GM21529 (cell line): Measurements from ENCODE around the gene BCAS1.

Experiments used
- ATAC-seq: cut with Tn5 transposase; IDR thresholded peaks from one replicate; pipeline ENCODE4 v1.9.1; 2021; ENCODE audit not compliant: unreplicated experiment

Gene BCAS1

DNA sequence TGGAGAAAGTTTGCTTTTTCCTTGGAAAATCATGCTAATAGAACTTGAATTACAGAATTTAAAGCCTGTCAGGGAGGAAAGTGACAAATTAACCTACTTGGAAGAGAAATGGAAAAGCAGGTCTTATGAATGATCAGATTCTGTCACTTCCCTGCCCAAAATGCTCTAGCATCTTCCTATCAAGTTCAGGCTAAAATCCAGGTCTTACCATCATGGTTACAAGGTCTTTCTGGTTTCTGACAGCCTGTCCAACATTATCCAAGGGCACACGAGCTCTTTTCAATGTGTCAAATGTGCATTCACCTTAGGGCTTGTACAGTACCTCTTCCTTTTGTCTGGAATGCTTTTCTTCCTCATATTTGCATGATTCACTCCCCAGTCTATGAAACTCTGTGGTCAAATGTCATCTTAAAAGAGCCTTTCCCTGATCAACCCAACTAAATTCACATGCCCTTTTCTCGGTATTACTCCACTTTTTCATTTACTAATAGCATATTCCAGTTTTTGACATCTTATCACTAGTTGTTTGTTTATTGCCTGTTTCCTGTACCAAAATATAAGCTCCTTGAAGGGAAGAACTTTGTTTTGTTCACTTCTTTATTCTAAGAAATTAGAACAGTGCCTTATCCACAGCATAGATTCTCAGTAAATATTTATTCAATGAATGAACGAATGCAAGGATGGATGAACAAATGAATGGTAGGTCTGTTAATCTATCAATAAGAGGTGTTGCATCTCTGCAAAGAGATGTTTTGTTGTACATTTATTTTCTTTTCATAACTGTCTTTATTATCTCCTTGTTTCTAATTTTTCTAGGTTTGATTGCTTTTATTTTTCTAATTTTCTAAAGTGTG lies 139.5 kb downstream of the BCAS1 start:
- ATAC-seq = no peak

DNA sequence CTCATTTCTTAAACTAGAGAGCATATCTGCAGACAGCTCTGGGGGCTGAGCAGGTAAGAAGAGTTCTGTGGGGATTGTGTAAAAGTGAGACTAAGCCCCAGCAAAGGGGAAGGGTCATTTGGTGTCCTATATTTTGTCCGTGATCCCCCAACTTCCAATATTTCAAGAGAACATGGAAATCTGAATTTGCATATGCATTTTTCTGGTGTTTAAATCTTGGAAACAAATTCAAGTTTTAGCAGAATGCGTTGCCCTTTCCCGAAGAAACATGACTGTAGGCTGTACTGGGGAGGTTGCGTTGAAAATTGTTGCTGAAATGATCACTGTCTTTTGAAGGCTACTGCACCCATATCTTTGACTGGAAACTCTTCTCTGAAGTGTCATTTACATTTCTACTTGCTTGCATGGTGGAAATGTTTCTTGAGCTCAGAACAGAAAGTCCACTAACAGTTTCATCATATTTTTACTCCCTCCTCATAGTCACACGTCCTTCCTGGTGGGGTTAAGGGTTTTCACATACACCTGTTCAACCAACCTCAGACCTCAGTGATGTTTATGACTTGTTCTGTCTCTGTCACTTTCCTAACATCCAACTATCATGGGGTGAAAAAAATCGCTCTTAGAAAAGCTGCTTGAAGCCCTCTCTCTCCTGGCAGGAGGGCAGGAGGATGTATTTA lies 140.3 kb downstream of the BCAS1 start:
- peak; percentile 63 for ATAC-seq

DNA sequence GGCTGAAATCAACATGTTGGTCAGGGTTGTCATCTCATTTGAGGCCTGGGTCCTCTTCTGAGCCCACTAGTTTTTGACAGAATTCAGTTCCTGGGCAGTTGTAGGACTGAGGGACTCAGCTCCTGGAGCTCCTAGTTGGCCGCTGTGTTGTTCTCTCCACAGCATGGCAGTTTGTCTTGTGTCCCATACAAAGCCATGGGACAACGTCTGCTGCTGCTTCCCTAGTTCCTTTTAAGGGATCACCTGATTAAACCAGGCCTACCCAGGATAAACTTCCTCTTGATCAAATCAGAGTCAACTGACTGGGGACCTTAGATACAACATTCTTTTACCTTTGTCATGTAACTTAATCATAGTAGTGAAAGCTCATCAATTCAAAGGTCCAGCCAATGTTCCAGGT lies 141.0 kb downstream of the BCAS1 start:
- no peak for ATAC-seq

DNA sequence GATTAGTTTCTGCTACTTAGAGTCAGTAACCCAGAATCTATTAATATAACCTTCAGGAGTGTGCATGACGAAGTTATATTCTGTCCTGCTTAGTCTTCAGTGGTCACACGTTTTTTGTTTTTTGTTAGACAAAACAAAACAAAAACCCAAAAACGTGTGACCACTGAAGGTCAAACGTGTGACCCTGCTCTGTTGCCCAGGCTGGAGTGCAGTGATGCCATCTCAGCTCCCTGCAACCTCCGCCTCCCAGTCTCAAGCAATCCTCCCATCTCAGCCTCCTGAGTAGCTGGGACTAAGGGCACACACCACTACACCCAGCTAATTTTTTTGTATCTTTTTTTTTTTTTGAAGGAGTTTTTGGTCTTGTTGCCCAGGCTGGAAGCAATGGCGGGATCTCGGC lies 142.4 kb downstream of the BCAS1 start:
- ATAC-seq = no peak

DNA sequence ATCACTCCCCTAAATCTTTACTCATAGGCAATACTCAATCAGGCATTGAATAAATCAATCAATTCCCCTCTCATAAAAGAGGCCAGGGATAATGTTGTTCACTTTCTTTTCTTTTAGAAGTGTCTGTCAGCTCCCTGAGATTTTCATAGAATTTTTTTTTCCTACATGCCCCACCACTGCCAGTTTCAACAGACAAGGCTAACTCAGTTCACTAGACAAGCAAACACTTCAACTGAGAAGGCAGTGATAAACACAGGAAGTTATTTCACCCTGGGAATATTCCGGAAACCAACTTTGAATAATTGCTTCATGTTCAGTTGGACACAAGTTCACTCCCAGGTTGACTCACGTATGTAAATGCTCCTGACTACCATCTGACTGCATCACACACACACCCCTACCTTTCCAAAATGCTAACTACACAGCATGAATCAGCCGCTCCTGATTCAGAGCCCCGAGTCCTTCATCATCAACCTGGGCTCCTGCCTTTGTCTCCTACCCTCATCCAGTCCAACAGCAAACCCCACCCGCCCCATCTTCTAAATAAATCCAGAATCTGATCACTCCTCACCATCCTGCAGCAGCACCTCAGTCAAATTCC lies 143.9 kb downstream of the BCAS1 start:
- ATAC-seq = peak; percentile 66

DNA sequence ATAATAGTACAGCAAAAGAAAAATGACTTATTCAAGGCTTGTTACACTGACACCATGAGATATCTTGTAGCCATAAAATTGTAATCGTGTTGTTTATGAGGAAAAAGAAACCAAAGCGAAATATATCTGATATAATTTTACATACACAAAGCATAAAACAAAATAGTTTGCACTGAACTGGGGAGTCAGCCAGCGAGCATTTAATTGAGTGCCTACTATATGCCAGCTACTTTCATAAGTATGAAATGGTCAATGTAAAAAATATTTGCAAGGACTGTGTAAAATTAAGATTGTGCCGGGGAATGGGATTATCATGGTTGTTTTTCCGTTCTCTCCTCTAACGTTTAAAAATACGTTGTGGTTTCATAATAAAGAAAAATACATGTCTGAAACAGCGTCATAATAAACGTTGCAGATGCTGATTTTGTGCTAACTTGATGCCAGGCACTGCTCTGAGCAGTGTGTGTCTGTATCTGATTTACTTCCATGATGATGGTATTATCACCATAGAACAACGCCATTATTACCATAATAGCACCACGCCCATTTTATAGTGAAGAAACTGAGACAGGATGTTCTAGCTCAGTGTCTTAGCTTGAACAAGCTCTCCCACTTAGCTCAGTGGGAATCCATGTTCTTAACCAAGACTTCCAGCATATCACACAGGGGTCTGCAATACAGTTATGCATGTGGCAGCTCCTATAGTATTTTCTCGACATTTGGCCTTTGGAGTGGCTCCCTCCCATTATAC lies 144.6 kb downstream of the BCAS1 start:
- no peak for ATAC-seq

DNA sequence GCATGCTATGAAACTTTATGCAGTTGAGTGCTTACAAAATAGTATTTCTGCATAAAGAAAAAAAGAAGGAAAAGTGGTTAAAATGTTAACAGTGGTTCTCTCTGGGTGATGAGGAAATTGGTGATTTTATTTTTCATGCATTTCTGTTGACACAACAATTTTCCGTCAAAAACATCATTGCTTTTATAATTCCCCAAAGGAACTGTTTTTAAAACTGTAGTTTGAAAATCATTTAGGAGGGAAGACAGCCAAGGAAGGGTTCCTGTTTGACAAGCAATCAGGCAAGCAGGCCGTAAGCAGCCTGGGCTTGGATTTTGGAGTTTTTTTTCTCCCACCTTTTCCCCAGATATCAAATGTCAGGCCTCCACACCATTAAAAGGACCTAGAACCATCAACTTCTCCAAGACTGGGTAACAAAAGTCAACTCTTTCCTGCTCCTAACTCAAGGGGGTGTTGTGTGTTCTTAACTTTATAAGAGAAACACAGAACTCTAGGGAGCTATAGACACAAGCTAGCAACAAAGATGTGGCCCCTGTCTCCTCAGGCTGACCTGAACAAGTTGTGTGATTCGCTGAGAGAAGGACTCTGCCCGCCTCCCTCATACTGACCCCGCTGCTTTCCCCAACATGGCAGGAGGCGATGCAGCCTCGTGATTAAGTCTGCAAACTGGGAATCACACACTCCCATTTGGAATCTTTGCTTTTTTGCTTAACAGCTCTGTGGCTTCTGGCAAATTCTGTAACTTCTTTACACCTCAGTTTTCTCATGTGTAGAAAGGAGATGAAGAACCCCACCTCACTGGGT lies 146.6 kb downstream of the BCAS1 start:
- ATAC-seq = no peak

DNA sequence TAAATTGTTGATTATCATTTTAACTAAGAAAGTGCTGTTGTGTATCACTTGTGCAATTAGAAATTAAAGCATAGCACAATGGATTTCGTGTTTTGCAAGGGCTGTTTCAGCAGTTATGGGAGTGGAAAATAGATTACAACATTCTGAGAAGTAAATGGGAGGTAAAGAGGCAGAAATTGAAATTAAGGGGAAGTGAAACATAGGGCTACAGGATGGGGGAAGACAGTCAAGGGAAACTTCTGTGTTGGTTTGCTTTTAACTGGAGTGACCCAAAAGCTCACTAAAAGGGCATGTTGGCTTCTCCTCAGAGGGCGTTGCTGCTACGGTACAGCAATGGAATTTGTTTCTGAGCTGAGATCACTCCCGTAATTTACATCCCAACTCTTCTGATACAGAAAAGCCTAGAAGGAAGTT lies 147.5 kb downstream of the BCAS1 start:
- peak; percentile 60 for ATAC-seq

DNA sequence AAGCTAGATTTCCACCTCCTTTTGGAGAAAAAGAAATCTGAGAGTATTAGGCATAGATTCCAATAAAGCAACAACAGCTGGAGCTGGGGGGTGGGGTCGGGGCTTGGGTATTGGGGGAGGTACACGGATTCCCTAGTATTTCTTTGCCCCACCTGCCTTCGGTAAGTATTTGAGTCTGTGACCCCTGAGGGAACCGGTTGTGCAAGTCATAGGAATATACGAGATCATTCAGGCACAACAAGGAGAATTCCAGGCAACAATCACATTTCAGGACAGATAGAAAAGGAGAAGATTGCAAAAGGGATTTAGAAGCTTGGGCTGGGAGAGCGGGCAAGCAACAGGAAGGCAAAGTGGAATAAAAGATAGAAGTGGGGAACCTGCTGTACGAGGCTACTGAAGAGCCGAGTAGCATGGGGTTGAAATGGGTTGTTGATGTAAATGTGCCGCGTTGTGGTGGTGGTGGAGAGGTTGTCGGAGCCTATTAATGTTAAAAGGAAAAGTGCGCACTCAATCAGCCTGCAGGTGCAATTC lies 148.9 kb downstream of the BCAS1 start:
- no peak for ATAC-seq

DNA sequence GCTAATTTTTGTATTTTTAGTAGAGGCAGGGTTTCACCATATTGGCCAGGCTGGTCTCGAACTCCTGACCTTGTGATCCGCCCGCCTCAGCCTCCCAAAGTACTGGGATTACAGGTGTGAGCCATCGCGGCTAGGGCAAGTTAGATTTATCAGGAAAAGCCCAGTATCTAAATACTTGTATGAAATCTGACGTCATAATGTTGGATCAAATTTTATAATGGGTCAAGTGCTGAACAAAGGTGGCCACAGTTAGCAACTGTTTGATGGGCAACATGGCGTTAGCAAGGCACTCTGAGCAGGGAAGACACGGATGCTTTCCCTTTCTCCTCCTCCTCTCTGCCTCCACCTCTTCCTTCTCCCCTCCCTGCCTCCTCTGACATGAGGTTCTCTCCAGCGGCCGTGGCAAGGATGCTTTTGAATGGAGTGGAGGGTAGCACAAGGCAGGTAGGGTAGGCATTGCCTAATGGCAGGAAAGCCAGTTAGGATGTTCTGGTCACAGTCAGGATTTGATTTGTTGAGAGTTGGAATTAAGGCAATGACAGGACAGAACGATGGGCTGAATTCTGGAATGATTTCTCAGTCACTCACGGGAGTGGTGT lies 149.6 kb downstream of the BCAS1 start:
- ATAC-seq = no peak

DNA sequence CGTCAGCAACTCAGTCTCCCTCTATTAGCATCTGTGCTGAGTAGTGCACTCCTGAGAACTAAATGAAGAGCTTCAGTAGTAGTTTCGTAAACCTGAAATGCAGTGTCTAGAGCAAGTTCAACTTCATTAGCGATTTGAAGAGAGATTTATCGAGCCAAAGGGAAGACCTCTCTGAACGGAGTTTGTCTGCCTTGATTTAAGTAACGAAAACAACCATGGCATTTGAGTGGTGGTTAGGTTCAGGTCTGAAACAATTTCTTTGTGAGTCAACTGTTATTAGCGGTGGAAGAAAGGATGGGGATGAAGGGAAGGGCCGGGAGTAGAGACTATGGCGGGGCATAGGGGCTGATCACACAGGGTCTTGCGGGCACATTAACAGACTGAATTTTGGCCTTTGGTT lies 150.5 kb downstream of the BCAS1 start:
- ATAC-seq = no peak

DNA sequence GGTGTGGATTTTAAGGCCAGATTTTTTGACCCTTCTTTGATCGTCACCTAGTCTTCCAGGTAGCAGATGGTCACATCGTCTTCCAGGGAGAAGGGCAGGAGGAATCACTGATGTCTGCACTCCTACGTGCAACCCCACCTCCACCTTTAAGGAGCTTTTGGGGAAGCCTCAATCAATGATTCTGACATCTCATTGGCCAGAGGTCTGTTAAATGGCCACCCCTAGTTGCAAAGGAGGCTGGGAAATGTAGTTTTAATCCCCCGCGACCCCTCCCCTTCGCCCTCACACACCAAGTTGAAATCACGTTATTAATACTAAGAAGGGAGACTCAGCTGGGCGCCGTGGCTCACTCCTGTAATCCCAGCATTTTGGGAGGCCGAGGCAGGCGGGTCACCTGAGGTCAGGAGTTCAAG lies 151.4 kb downstream of the BCAS1 start:
- no peak for ATAC-seq

DNA sequence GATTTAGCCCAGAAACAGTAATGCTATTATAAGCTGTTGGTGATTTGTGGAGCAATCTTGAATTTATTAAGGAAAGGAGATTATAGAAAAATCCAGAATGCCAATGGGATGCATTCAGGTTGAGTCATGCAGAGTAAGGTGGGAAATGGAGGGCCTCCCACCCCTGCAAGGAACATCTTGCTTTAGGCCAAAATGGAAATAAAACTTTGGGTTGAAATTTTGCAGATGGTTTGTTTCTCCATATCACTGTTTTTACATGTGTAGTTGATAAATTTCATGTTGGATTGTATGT lies 152.4 kb downstream of the BCAS1 start:
- ATAC-seq = no peak

DNA sequence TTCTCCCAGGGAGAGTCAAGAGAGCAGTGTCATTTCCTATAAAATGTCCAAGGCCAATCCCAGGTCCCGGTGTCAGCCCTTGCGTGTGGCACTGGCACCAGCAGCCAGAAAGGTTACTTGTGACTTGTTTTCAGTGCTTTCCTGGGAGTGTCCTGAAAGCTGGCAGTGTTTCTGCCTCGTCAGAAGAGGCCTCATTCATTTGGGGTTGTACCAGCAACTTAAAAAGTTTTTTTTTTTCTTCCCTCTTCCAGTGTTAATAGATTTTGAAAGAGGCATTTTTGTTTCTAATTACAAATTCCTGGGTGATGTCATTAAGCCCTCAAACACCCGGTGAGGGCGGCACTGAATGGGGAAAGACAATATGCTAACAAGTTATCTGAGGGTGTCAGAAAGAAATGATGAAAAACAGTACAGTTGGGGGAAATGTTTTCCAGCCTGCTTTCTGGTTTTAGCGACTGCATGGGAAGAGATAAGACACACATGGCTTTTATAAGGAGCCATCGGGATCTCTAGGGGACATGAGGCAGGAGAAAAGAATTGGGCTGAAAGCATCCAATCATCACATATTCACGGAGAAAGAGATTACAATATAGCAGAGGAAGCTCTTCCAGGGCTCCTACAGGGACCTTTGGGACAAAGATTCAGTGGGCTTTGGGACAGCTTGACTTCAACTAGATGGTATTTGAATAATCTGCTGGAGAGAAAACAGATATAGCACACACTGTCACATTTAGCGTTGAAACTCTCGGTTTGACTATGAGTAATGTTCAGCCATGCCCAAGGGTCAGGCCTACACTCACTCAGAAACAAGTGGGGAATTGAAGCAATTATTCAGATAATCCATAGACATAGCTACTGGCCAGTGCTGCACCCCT lies 153.0 kb downstream of the BCAS1 start:
- ATAC-seq = peak; percentile 79

DNA sequence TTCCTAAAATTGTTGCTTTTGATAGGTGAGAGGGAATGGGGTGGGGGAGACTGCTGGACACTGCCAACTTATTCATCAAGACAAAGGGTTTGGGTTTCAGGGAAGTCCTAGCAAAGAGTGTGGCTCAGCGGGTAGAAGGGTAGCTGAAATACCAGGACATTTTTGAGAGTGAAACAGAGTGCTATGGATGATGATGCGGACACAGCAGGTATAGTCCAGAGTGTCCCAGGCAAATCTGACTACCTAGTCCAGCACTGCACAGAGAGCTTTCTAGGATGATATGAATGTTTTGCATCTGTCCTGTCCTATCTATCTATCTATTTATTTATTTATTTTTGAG lies 154.3 kb downstream of the BCAS1 start:
- no peak for ATAC-seq

DNA sequence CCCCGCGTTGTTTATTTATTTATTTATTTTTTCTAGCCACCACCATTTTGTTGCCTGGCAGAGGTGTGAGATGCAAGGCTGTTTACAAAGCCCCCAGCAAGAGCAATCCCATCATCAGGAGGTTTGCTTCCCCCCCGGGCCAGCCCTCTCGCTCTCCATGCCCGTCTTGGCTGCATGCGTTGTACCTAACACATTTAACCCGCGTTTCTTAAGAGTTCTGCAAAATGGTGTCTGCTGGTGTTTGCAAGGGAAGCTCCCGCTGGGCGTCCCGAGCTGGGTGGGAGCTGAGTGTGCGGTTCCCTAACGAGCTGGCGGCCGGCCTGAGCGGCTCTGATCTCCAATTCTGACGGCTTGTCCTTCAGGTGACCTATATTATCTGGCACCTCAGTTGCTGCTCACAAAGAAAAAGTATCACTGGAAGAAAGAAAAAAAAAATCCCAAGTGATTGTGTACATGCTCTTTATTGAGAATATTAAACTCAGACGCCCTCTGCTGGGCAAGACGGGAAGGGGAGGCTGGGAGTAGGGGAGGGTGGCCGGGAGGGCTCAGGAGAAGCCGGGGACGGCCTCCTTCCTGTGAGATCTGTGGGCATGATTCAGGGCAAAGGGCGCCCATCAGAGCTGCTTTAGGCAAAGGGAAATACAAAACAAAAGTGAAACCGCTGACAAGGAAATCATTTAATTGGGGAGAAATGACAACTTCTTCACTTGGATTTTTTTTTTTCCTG lies 154.8 kb downstream of the BCAS1 start:
- ATAC-seq = peak; percentile 54

DNA sequence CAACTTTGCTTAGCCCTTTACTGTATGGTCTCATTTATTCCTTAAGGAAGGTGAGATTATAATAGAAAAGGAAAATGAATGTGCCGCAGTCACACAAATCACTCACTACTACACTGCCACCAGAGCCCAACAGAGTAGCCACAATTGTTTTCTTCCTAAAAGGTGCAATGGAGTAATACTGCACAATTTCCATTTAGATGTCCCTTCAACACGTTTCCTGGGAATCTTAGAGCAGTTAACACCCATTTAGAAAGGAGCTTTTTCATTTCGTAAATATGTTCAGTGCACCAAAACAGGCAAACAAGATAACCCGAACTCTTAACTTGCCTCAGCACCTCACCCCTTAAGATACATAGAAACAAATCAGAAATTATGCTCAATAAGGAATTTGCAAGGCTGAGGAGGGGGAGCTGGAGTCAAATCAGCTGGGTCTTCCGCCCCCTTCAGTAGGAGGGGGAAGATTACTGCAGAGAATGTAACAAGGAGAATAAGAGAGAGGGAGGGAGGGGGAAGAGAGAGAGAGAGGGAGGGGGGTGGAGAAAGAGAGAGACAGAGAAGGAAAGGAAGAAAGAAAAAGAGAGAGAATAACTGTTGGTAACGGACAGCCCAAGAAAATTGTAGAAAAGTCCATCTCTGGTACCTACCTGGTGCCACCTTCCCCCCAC lies 155.5 kb downstream of the BCAS1 start:
- ATAC-seq = no peak
